Transverse colon (tissue), 4 donors: ENCODE measurements around the gene LTB4R.

Experiments used
- POLR2A ChIP-seq: fragments of 450-650 bp; IDR thresholded peaks from one replicate; pipeline ENCODE4 v1.6.1; 2016; ENCODE audit warnings: antibody characterized with exemption, mild to moderate bottlenecking, moderate library complexity
- POLR2AphosphoS5 ChIP-seq, 3 donors: sonication (generic); formaldehyde crosslinking; IDR thresholded peaks; one replicate each; pipeline ENCODE4 v1.6.1; 2016; ENCODE audit warnings: antibody characterized with exemption in 3 of 3
- TF ChIP-seq, protein P1 (sequence below), 5 experiments: fragments of 200-600 bp in 3 of 5; fragments of 450-650 bp in 2 of 5; sonication (generic) in 3 of 5; IDR thresholded peaks; 1 replicate in 2 of 5; 2 replicates in 3 of 5; pipeline ENCODE4 v1.5.1; 2016 to 2017; ENCODE audit warnings: antibody characterized with exemption in 5 of 5, inconsistent platforms in 3 of 5, mild to moderate bottlenecking in 2 of 5, moderate library complexity in 1 of 5

DNA sequence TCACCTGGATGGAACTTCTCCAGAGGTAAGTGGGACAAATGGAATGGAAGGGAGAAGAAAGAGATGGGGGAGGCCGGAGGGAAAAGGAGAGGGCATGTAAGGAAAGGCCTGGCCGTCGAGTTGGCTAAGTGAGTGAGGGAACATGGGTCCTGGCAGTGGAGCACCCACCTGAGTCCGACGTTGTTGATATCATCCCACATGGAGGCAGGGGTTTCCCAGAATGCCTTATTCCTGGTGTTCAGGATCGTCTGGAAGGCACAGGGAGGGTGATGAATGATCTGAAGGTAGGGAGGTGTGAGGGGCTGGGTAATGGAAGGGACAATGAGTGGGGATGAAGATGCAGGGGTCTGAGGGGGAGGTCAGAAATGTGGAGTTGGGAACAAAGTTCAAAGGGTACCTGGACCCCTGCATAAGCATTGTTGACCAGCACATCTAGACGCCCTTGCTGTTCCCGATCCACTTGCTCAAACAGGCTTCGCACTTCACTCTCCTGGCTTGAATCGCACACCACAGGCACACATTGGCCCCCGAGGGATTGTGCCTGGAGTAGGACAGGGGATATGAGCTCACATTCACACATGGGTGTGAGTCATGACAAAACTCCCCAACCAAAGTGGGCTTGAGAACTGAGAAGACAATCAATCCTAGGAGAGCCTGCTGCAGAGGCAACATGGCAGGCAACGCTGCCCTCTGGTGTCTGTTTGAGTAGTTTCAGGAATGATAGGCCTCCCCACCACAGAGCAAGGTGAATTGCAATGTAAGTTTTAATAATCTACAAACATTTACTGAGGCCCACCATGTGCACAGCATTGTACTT lies 14.8 kb upstream of the LTB4R start:
- TF ChIP-seq, protein P1, sequence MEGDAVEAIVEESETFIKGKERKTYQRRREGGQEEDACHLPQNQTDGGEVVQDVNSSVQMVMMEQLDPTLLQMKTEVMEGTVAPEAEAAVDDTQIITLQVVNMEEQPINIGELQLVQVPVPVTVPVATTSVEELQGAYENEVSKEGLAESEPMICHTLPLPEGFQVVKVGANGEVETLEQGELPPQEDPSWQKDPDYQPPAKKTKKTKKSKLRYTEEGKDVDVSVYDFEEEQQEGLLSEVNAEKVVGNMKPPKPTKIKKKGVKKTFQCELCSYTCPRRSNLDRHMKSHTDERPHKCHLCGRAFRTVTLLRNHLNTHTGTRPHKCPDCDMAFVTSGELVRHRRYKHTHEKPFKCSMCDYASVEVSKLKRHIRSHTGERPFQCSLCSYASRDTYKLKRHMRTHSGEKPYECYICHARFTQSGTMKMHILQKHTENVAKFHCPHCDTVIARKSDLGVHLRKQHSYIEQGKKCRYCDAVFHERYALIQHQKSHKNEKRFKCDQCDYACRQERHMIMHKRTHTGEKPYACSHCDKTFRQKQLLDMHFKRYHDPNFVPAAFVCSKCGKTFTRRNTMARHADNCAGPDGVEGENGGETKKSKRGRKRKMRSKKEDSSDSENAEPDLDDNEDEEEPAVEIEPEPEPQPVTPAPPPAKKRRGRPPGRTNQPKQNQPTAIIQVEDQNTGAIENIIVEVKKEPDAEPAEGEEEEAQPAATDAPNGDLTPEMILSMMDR (IDR thresholded peaks at IDR 0.05): peak; percentile 49 to 70 (median 68)
- TF ChIP-seq POLR2AphosphoS5 (IDR thresholded peaks at IDR 0.05): no peak
- TF ChIP-seq POLR2A: no peak
